SJCRH30 (cell line): ENCODE data around the gene LIMA1. TPM values are rescaled to one million over a fixed set of nuclear protein-coding genes. Genes with fewer than 3 reads are reported as not detected.
A peak's percentile ranks its signal among the peaks of the same experiment; 100 is the strongest.

Experiments
- DNase-seq, 2 experiments: peaks; one replicate each; pipeline ENCODE4 v3.0.0-alpha.2; 2015 to 2020
- H3K27ac ChIP-seq: fragments of 250-450 bp; sonication (Bioruptor Pico); 2 replicates; pipeline ENCODE4 v1.5.1; 2020; ENCODE audit warnings: mild to moderate bottlenecking, moderate library complexity
- H3K27me3 ChIP-seq: fragments of 250-450 bp; sonication (Bioruptor Pico); 2 replicates; pipeline ENCODE4 v1.5.1; 2020; ENCODE audit warnings: mild to moderate bottlenecking, moderate library complexity
- H3K36me3 ChIP-seq: fragments of 250-450 bp; sonication (Bioruptor Pico); 2 replicates; pipeline ENCODE4 v1.5.1; 2020; ENCODE audit warnings: mild to moderate bottlenecking, moderate library complexity
- H3K4me1 ChIP-seq: fragments of 250-450 bp; sonication (Bioruptor Pico); 2 replicates; pipeline ENCODE4 v1.5.1; 2020; ENCODE audit warnings: mild to moderate bottlenecking, moderate library complexity
- H3K4me3 ChIP-seq: fragments of 250-450 bp; sonication (Bioruptor Pico); 2 replicates; pipeline ENCODE4 v1.5.1; 2020; ENCODE audit warnings: mild to moderate bottlenecking, moderate library complexity
- H3K9me3 ChIP-seq: fragments of 250-450 bp; sonication (Bioruptor Pico); replicated peaks from 2 replicates; pipeline ENCODE4 v1.5.1; 2020; ENCODE audit warnings: mild to moderate bottlenecking, moderate library complexity
- total RNA-seq: library from RNA; depleted of rRNA; stranded (reverse); fragments of >200 nt; shearing (Covaris generic); gene quantifications from 2 replicates; pipeline ENCODE4 v1.2.3, GENCODE V29; 2014

LIMA1 gene
- total RNA-seq, 1 experiment from 2014 or later = 36.1 TPM

DNA sequence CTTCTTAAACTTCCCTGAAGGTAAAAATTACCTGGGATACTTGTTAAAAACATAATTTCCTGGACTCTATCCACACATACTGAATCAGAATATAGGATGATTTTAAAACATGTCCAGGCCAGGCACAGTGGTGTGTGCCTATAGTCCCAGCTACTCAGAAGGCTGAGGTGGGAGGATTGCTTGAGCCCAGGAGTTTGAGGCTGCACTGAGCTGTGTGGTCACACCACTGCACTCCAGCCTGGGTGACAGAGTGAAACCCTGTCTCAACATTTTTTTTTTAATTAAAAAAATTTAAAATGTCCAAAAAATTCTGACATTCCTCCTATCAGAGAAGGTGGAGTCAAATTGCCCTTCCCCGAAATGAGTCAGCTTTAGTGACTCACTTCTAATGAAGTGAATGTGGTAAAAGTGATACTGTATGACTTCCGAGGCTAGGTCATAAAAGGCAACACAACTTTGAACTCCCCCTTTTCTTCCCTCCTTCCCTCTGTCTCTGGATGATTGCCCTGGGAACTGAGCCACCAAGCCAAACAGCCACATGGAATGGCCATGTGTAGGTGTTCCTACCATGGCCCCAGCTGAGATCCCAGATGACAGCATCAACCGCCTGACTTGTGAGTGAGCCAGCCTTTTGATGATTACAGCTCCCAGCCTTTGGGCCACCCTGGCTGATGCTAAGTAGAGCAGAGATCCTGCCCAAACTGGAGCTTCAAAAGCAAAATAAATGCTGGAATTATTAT, 36.3 kb downstream of the LIMA1 start:
- Histone ChIP-seq H3K27me3 (no peaks in the 10 kb centered on the region), H3K9me3 (no peaks in the 10 kb centered on the region), H3K4me3 (no peak overlapping the region), H3K36me3 (no peaks in the 10 kb centered on the region), H3K4me1 (peaks cover 30% of the 10 kb centered on the region), H3K27ac (peak overlapping the region; percentile 36)
- peak; percentile 65 to 71 for DNase-seq

DNA sequence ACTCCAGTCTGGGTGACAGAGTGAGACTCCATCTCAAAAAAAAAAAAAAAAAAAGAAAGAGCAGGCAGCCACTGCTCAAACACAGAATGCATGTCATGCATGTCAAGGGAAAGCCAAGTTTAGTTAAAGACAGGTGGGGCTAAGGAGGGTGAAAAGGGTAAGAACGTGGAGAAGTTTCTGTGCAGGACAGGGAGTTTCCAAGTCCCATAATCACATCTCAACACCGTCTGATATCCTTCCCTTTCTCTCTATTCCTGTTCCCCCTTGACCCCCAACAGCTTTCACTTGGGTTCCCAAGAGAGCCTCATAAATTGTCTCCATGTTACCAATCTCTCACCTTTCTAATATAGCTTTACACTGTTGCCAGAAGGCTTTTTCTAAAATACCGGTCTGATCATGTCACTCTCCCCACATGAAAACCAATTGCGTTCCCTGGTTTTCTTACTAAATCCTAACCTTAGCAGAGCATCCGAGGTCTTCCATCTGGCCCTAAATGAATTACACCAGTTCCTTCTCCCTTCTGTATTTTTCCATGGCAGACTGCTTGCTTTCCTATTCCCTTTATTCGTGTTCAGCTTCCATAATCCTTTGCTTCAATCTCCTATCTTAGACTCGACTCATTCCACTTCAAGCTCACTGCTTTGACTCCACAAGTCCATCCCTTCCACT, 37.0 kb downstream of the LIMA1 start:
- no peak for DNase-seq
- H3K36me3 ChIP-seq = no peaks in the 10 kb centered on the region
- peaks cover 35% of the 10 kb centered on the region for H3K4me1 ChIP-seq
- no peak overlapping the region for H3K4me3 ChIP-seq
- H3K9me3 ChIP-seq = no peaks in the 10 kb centered on the region
- no peaks in the 10 kb centered on the region for H3K27me3 ChIP-seq
- peak overlapping the region; percentile 36 for H3K27ac ChIP-seq

DNA sequence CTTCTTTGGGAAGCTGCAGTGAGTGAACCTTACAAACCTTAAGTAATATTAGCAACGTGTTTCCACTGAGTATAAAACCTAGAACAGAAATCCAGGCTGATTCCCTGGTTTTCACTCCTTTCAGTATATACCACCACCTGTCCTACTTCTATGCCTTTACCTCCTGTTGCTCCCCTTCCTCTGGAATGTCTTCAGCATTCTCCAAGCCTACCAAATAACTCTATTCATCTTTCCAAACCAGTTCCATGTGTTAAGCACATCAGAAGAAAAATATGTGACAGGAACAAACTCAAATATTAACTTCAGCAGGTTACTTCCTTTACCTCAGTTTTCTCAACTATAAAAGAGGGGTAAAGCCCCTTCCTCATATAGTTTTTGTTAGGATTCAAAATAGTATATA, 39.8 kb downstream of the LIMA1 start:
- H3K36me3 ChIP-seq = no peaks in the 10 kb centered on the region
- no peaks in the 10 kb centered on the region for H3K27me3 ChIP-seq
- H3K9me3 ChIP-seq = no peaks in the 10 kb centered on the region
- no peak overlapping the region for H3K4me3 ChIP-seq
- no peak for DNase-seq
- H3K27ac ChIP-seq = peak overlapping the region; percentile 67; the same call in 1 of the 2 replicates
- H3K4me1 ChIP-seq = peaks cover 45% of the 10 kb centered on the region

DNA sequence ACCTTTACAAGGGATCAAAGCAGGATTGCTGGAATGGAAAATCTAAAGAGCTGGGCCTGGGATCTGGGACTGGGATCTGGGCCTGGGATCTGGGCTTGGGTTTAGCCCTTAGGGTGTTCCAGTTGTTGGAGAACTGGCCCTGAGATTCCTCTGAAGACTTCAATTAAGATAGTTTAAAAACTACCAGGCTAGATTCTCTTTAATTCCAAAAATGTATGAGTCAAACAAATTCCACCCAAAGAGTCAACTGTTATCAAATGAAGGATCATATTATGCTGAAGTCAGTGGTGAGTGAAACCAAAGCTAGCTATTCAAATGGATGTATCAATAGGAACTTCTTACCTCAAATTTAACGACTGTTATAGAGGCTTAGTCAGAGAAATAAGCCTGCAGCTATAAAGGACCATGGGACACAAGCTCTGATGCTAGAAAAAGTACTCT, 40.5 kb downstream of the LIMA1 start:
- Histone ChIP-seq H3K27me3 (no peaks in the 10 kb centered on the region), H3K4me1 (peaks cover 43% of the 10 kb centered on the region), H3K4me3 (no peak overlapping the region), H3K27ac (peak overlapping the region; percentile 67), H3K9me3 (no peaks in the 10 kb centered on the region), H3K36me3 (no peaks in the 10 kb centered on the region)
- DNase-seq = peak in 1 of 2 experiments; percentile 31

DNA sequence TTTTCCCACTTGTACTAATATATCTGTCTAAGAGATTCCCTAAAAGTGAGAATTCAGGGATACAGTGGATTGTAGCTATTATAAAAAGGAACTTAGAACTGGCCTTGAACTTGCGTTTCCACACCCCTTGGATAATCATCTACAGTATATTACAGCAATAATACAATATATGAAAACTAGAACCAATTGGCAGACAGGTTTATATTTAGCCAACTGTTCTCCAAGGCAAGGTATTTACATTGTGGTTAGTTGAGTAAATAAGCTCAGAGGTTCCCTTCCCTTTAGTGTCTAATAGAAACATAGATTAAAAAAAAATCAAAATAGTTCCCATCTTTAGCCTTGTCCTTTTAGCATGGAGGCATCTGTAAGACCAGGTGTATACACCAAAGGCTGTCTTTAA, 42.1 kb downstream of the LIMA1 start:
- Histone ChIP-seq H3K9me3 (no peaks in the 10 kb centered on the region), H3K27me3 (no peaks in the 10 kb centered on the region), H3K4me1 (peaks cover 34% of the 10 kb centered on the region), H3K27ac (peak overlapping the region; percentile 67), H3K4me3 (no peak overlapping the region), H3K36me3 (no peaks in the 10 kb centered on the region)
- DNase-seq = peak in 1 of 2 experiments; percentile 58

DNA sequence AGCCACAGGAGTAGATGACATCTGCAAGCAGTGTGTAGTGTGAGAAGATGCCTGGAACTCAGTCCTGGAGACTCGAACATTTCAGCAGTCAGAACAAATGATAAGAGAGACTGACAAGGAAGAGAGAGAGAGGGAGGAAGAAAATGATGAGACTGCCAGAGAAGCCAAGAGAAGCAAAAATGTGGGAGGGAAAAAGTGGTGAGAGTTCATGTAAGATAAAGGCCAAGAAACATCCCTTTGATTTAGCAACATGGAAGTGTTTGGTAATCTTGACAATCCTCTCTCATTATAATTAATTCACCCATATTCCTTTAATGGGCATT, 42.6 kb downstream of the LIMA1 start:
- Histone ChIP-seq H3K27me3 (no peaks in the 10 kb centered on the region), H3K4me1 (peaks cover 34% of the 10 kb centered on the region), H3K36me3 (no peaks in the 10 kb centered on the region), H3K9me3 (no peaks in the 10 kb centered on the region), H3K4me3 (no peak overlapping the region), H3K27ac (peak overlapping the region; percentile 67; the same call in 1 of the 2 replicates)
- no peak for DNase-seq

DNA sequence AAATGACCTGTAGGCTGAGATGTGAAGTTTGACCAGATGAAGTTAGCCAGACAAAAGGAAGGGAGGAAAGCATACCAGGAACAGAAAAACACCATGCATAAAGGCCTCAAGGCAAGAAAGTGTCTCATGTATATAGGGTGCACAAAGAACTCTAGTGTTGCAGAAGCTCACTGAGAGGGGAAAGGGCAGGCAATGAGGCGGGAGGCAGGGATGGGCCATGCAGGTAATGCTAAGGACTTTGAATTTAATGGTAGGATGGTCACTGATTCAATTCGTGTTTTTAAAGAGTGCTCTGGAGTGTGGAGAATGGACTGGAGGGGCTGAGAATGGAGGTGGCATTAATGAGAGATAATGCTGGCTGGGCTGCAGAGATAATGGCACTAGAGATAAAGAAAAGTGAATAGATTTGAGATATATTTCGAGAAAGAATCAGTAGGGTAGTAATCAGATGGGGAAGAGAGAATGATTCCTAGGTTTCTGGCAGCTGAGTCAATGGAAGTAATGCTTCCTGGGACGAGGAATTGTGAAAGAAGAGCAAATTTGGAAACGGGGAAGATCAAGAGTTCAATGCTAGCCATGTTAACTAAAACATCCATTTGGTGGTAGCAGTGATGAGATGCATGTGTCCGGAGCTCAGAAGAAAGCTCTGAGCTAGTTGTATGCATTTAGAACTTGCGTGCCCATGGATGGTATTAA, 43.1 kb downstream of the LIMA1 start:
- H3K9me3 ChIP-seq = no peaks in the 10 kb centered on the region
- DNase-seq = no peak
- H3K4me1 ChIP-seq = peaks cover 34% of the 10 kb centered on the region
- no peaks in the 10 kb centered on the region for H3K36me3 ChIP-seq
- no peaks in the 10 kb centered on the region for H3K27me3 ChIP-seq
- H3K27ac ChIP-seq = no peak overlapping the region; the same call in 1 of the 2 replicates
- H3K4me3 ChIP-seq = no peak overlapping the region

DNA sequence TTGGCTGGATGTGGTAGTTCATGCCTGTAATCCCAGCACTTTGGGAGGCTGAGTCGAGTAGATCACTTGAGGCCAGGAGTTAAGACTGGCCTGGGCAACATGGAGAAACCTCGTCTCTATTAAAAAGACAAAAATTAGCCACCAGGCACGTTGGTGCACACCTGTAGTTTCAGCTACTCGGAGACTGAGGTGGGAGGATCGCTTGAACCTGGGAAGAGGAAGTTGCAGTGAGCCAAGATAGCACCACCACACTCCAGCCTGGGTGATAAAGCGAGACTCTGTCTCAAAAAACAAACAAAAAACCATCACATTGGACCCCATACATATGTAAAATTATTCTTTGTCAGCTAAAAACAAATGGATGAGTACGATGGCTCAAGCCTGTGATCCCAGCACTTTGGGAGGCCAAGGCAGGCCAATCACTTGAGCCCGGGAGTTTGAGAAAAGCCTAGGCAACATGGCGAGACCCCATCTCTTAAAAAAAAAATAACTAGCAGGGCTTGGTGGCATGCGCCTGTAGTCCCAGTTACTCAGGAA, 43.9 kb downstream of the LIMA1 start:
- Histone ChIP-seq H3K9me3 (no peaks in the 10 kb centered on the region), H3K4me1 (peaks cover 34% of the 10 kb centered on the region), H3K36me3 (no peaks in the 10 kb centered on the region), H3K27me3 (no peaks in the 10 kb centered on the region), H3K27ac (no peak overlapping the region), H3K4me3 (no peak overlapping the region)
- no peak for DNase-seq

DNA sequence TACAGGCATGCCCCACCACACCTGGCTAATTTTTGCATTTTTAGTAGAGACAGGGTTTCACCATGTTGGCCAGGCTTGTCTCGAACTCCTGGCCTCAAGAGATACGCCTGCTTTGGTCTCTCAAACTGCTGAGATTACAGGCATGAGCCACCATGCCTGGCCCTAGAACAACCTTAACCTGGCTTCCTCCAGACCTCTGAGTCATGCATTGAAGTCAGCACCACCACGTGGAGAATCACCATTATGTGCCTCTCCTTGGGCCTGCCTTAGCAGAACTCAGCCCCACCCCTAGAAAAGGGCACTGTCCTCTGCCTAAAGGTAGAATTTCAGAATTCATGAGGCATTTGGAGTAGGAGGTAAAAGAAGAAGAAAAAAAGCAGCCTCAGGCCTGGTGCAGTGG, 49.0 kb downstream of the LIMA1 start:
- H3K4me1 ChIP-seq = peaks cover 22% of the 10 kb centered on the region
- no peaks in the 10 kb centered on the region for H3K36me3 ChIP-seq
- H3K27ac ChIP-seq = no peak overlapping the region
- H3K27me3 ChIP-seq = no peaks in the 10 kb centered on the region
- no peaks in the 10 kb centered on the region for H3K9me3 ChIP-seq
- no peak overlapping the region for H3K4me3 ChIP-seq
- no peak for DNase-seq

DNA sequence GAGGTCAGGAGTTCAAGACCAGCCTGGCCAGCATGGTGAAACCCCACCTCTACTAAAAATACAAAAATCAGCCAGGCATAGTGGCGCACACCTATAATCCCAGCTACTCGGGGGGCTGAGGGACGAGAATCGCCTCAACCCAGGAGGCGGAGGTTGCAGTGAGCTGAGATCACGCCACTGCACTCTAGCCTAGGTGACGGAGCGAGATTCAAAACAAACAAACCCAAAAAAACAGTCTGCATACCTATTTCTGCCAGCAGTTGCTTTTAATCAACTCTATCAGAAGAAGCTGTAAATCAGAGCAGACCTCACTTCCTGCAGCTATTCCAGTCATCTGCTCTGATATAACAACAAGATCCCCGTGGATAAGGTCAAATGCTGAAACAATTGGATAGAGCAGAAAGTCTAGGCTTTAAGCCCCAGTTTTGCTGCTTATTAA, 50.5 kb downstream of the LIMA1 start:
- peak in 1 of 2 experiments; percentile 16 for DNase-seq
- Histone ChIP-seq H3K9me3 (no peaks in the 10 kb centered on the region), H3K4me1 (peaks cover 22% of the 10 kb centered on the region), H3K27ac (no peak overlapping the region), H3K27me3 (no peaks in the 10 kb centered on the region), H3K4me3 (no peak overlapping the region), H3K36me3 (no peaks in the 10 kb centered on the region)

DNA sequence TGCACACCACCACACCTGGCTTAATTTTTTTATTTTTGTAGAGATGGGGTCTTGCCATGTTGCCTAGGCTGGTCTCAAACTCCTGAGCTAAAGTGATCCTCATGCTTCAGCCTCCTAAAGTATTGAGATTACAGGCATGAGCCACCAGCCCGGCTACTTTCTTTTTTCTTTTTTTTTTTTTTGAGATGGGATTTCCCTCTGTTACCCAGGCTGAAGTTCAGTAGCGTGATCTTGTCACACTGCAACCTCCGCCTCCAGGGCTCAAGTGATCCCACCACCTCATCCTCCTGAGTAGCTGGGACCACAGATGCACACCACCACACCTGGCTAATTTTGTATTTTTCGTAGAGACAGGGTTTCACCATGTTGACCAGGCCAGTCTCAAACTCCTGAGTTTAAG, 51.1 kb downstream of the LIMA1 start:
- Histone ChIP-seq H3K4me3 (no peak overlapping the region), H3K9me3 (no peaks in the 10 kb centered on the region), H3K27ac (no peak overlapping the region), H3K4me1 (peaks cover 21% of the 10 kb centered on the region), H3K36me3 (no peaks in the 10 kb centered on the region), H3K27me3 (no peaks in the 10 kb centered on the region)
- no peak for DNase-seq

DNA sequence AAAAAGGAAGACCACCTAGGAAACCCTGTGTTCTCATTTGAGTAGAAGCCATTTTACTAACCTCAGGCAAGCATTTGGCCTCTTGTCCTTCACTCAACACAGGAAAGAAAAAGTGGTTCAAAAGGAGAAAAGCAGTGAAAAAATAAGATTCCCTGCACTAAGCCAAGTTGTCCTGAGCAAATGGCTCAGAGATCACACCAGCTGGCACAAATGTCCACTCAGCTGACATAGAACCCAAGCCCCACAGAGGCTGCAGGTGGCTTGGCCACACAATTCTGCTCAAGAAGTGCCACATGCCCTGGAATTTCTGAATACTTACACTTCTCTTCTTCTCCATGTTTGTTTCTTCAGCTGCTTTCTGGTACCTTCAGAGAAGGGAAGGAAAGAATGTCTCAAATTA, 52.0 kb downstream of the LIMA1 start:
- H3K27ac ChIP-seq = no peak overlapping the region
- no peak overlapping the region for H3K4me3 ChIP-seq
- no peaks in the 10 kb centered on the region for H3K36me3 ChIP-seq
- H3K27me3 ChIP-seq = no peaks in the 10 kb centered on the region
- peaks cover 19% of the 10 kb centered on the region for H3K4me1 ChIP-seq
- no peak for DNase-seq
- H3K9me3 ChIP-seq = no peaks in the 10 kb centered on the region

DNA sequence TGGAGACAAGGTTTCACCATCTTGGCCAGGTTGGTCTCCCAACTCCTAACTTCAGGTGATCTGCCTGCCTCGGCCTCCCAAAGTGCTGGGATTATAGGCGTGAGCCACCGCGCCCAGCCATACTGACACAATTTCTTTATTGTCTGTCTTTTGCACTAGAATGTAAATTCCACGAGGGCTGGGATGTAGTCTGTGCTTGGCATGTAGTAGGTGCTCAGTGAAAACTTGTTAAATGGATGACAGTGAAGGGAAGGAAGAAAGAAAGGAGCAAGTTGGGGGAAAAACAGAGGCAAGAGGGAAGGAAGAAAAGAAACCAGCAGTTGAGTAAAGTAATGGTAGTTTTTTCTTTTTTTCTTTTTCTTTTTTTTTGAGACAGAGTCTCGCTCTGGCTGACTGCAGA, 53.1 kb downstream of the LIMA1 start:
- H3K9me3 ChIP-seq = no peaks in the 10 kb centered on the region
- H3K4me3 ChIP-seq = no peak overlapping the region
- no peaks in the 10 kb centered on the region for H3K27me3 ChIP-seq
- H3K36me3 ChIP-seq = no peaks in the 10 kb centered on the region
- no peak for DNase-seq
- H3K4me1 ChIP-seq = peaks cover 19% of the 10 kb centered on the region
- H3K27ac ChIP-seq = no peak overlapping the region

DNA sequence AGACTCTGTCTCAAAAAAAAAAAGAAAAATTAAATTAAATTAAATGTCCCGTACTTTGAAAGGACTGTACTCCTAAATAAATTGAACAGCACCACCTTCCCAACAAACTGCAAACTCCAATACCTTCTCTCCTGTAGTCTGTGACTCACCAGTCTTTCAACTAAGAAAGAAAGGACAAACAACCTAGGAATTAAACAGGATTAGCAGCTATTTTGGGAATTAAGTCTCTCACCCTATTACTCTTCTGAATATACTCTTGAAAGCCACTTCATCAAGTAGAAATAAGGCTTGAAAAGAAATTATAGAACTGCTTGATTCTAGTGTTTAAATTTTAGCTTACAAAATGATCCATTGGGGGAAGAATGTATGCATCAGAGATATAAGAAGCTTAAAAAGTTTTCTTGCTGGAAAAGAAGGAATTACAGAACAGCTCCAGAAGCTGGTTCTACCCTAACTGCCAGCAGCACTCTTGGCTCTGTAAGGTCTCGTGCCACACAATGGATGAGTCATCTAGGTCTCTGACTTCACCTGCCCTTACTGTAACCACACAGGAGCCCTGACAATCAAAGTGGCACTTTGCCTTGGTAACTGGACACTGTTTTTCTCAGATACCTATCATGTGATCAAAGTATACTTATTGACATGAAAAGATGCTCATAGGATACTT, 59.2 kb downstream of the LIMA1 start:
- Histone ChIP-seq H3K4me1 (peaks cover 13% of the 10 kb centered on the region), H3K27me3 (no peaks in the 10 kb centered on the region), H3K27ac (peak overlapping the region; percentile 19), H3K36me3 (no peaks in the 10 kb centered on the region), H3K4me3 (no peak overlapping the region), H3K9me3 (no peaks in the 10 kb centered on the region)
- DNase-seq = peak; percentile 38 to 59
